Measurements from ENCODE around the gene MTFP1.
A peak's percentile ranks its signal among the peaks of the same experiment; 100 is the strongest.

MTFP1 gene

DNA sequence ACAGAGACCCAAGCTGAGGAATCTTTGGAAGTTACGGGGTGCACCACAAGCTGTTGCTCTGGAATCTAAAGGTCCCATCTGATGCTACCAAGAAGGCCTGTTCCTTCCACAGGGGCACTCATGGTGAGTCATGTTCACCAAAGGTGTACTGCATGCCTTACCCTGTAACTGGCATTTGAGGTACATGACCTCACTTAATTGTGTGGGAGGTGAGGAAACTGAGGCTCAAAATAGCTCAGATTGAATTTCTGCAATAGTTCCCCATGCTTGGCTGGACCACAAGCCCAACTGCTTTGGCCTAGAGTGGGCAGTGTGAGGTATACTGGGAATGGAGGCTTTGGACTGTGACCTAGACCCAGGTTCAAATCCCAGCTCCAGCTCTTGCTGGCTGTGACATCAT lies 8.2 kb downstream of the MTFP1 start:
- Histone ChIP-seq H3K36me3 (ENCODE audit: insufficient read depth) (no peaks in the 10 kb centered on the region), H3K4me2 (no peak overlapping the region), H3K4me1 (ENCODE audit: low read depth, poor library complexity, severe bottlenecking) (peaks cover 9% of the 10 kb centered on the region), H3K4me3 (IDR thresholded peaks at IDR 0.05; ENCODE audit: insufficient read depth, low read depth, low read length) (no peak overlapping the region), H3K27me3 (ENCODE audit: insufficient read depth, low read depth) (peaks cover 16% of the 10 kb centered on the region; the same call in 1 of the 2 replicates), H3K9ac (no peak overlapping the region), H3K27ac (no peak overlapping the region), H4K20me1 (ENCODE audit: insufficient read depth) (no peaks in the 10 kb centered on the region), H2AFZ (ENCODE audit: low read depth) (no peak overlapping the region), H3K79me2 (ENCODE audit: insufficient read depth, low read depth) (no peaks in the 10 kb centered on the region)
- TF ChIP-seq, protein P1, sequence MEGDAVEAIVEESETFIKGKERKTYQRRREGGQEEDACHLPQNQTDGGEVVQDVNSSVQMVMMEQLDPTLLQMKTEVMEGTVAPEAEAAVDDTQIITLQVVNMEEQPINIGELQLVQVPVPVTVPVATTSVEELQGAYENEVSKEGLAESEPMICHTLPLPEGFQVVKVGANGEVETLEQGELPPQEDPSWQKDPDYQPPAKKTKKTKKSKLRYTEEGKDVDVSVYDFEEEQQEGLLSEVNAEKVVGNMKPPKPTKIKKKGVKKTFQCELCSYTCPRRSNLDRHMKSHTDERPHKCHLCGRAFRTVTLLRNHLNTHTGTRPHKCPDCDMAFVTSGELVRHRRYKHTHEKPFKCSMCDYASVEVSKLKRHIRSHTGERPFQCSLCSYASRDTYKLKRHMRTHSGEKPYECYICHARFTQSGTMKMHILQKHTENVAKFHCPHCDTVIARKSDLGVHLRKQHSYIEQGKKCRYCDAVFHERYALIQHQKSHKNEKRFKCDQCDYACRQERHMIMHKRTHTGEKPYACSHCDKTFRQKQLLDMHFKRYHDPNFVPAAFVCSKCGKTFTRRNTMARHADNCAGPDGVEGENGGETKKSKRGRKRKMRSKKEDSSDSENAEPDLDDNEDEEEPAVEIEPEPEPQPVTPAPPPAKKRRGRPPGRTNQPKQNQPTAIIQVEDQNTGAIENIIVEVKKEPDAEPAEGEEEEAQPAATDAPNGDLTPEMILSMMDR (conservative IDR thresholded peaks at IDR 0.05; ENCODE audit: low read depth, low read length), result no peak

DNA sequence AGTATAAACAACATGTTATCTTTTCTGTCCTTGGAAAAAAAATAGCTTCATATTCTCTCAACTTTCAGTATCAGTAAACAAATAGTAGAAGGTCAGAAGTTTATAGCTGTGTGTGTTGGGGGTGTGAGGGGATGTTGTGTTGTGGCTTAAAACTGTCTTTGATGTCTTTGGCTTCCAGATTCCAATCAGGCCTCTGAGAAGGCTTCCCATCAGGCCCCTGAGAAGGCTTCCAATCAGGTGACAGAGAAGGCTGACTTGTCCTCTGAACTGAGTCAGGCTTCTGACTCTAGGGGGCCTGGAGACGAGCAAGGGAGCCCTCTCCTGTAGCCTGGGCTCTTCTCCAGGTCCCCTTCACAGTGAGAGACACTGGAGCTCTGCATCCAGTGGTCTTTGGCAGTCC lies 9.3 kb downstream of the MTFP1 start:
- no peak overlapping the region for H3K9ac ChIP-seq
- H3K4me2 ChIP-seq, result peak overlapping the region; percentile 52
- H3K36me3 ChIP-seq (ENCODE audit: insufficient read depth), result no peaks in the 10 kb centered on the region
- no peak overlapping the region for H3K4me3 ChIP-seq (IDR thresholded peaks at IDR 0.05; ENCODE audit: insufficient read depth, low read depth, low read length)
- TF ChIP-seq, protein P1 (conservative IDR thresholded peaks at IDR 0.05; ENCODE audit: low read depth, low read length), result no peak
- peaks cover 25% of the 10 kb centered on the region for H3K27me3 ChIP-seq (ENCODE audit: insufficient read depth, low read depth)
- H3K27ac ChIP-seq, result no peak overlapping the region
- H3K4me1 ChIP-seq (ENCODE audit: low read depth, poor library complexity, severe bottlenecking), result peaks cover 9% of the 10 kb centered on the region
- H2AFZ ChIP-seq (ENCODE audit: low read depth), result peak overlapping the region; percentile 84; the same call in 1 of the 2 replicates
- no peaks in the 10 kb centered on the region for H4K20me1 ChIP-seq (ENCODE audit: insufficient read depth)
- H3K79me2 ChIP-seq (ENCODE audit: insufficient read depth, low read depth), result no peaks in the 10 kb centered on the region

DNA sequence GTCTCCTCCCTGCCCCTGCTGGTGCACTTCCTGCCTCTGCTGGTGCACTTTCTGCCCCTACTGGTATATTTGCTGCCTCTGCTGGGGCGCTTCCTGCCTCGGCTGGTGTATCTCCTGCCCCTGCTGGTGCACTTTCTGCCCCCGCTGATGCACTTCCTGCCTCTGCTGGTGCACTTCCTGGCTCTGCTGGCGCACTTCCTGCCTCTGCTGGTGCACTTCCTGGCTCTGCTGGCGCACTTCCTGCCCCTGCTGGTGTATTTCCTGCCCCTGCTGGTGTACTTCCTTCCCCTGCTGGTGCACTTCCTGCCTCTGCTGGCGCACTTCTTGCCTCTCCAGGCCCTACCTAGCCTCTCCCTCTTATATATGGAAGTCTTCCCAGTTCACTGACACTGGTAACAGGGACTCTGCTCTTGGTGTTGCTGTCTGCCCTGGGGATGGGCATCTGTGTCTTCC lies 10.1 kb downstream of the MTFP1 start:
- peaks cover 33% of the 10 kb centered on the region for H3K27me3 ChIP-seq (ENCODE audit: insufficient read depth, low read depth)
- peaks cover 9% of the 10 kb centered on the region for H3K4me1 ChIP-seq (ENCODE audit: low read depth, poor library complexity, severe bottlenecking)
- no peaks in the 10 kb centered on the region for H3K36me3 ChIP-seq (ENCODE audit: insufficient read depth)
- no peak overlapping the region for H3K27ac ChIP-seq
- H3K4me3 ChIP-seq (IDR thresholded peaks at IDR 0.05; ENCODE audit: insufficient read depth, low read depth, low read length), result no peak overlapping the region
- no peaks in the 10 kb centered on the region for H4K20me1 ChIP-seq (ENCODE audit: insufficient read depth)
- H3K79me2 ChIP-seq (ENCODE audit: insufficient read depth, low read depth), result no peaks in the 10 kb centered on the region
- H2AFZ ChIP-seq (ENCODE audit: low read depth), result peak overlapping the region; percentile 84
- no peak overlapping the region for H3K9ac ChIP-seq
- TF ChIP-seq, protein P1 (conservative IDR thresholded peaks at IDR 0.05; ENCODE audit: low read depth, low read length), result no peak
- peak overlapping the region; percentile 52; the same call in 1 of the 2 replicates for H3K4me2 ChIP-seq

DNA sequence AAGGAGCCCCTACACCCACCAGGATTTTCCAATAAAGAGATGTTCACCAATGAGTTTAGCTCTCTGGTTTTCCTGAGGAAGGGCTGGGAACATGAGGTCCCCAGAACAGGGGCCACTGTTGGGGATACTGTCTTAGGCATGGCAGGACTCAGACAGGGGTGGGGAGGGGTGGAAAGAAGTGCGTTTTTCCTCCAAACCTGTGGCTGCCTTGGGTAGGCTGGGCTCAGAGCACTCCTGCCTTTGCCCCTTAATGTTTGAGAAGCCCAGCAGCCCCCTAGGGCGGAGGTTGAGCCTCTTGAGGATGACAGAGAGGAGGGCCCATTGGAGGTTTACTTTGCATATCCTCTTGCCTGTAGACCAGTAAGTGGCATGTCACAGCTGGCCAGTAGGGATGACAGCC lies 10.6 kb downstream of the MTFP1 start:
- H3K27ac ChIP-seq, result no peak overlapping the region

More for the DNA sequence above, 10.6 kb downstream of the MTFP1 start:
- H3K4me1 ChIP-seq (ENCODE audit: low read depth, poor library complexity, severe bottlenecking), result peaks cover 12% of the 10 kb centered on the region
- peak overlapping the region; percentile 52; the same call in 1 of the 2 replicates for H3K4me2 ChIP-seq
- H4K20me1 ChIP-seq (ENCODE audit: insufficient read depth), result no peaks in the 10 kb centered on the region
- H3K36me3 ChIP-seq (ENCODE audit: insufficient read depth), result no peaks in the 10 kb centered on the region
- no peak overlapping the region for H3K4me3 ChIP-seq (IDR thresholded peaks at IDR 0.05; ENCODE audit: insufficient read depth, low read depth, low read length)
- H3K9ac ChIP-seq, result no peak overlapping the region
- TF ChIP-seq, protein P1 (conservative IDR thresholded peaks at IDR 0.05; ENCODE audit: low read depth, low read length), result no peak
- H3K79me2 ChIP-seq (ENCODE audit: insufficient read depth, low read depth), result no peaks in the 10 kb centered on the region
- peaks cover 38% of the 10 kb centered on the region for H3K27me3 ChIP-seq (ENCODE audit: insufficient read depth, low read depth)
- peak overlapping the region; percentile 84 for H2AFZ ChIP-seq (ENCODE audit: low read depth)

All from KMS-11 (cell line).